SK-N-SH treated with all-trans-retinoic acid at 6 μM for 48 hours (cell line): ENCODE measurements around the gene GFPT1.

Experiments used
- ATAC-seq: fragments of 200-7000 bp; cut with Tn5 transposase; 3 replicates; pipeline ENCODE4 v1.9.1; 2020; ENCODE audit warnings: mild to moderate bottlenecking, moderate library complexity
- ARNTL ChIP-seq: fragments of 450-650 bp; formaldehyde crosslinking; IDR thresholded peaks from 2 replicates; pipeline ENCODE4 v1.5.0; 2020; ENCODE audit warnings: low read depth, mild to moderate bottlenecking, moderate library complexity, borderline replicate concordance
- CSDC2 ChIP-seq: fragments of 250-450 bp; sonication (Bioruptor Pico); IDR thresholded peaks from 2 replicates; pipeline ENCODE4 v1.5.0; 2020; ENCODE audit warnings: mild to moderate bottlenecking, moderate library complexity
- CSRNP3 ChIP-seq: fragments of 250-450 bp; sonication (Bioruptor Pico); IDR thresholded peaks from 2 replicates; pipeline ENCODE4 v1.5.1; 2021; ENCODE audit warnings: mild to moderate bottlenecking, moderate library complexity
- ESRRG ChIP-seq: fragments of 250-450 bp; sonication (Bioruptor Pico); IDR thresholded peaks from 2 replicates; pipeline ENCODE4 v1.6.1; 2021; ENCODE audit warnings: mild to moderate bottlenecking
- GLIS3 ChIP-seq: fragments of 250-450 bp; sonication (Bioruptor Pico); IDR thresholded peaks from 2 replicates; pipeline ENCODE4 v1.5.0; 2020; ENCODE audit warnings: mild to moderate bottlenecking, moderate library complexity
- OSR1 ChIP-seq: fragments of 250-450 bp; sonication (Bioruptor Pico); IDR thresholded peaks from 2 replicates; pipeline ENCODE4 v1.8.0; 2022; ENCODE audit warnings: moderate library complexity, mild to moderate bottlenecking, inconsistent platforms
- PATZ1 ChIP-seq: fragments of 250-450 bp; sonication (Bioruptor Pico); IDR thresholded peaks from 2 replicates; pipeline ENCODE4 v1.8.0; 2020; ENCODE audit warnings: mild to moderate bottlenecking, moderate library complexity, borderline replicate concordance
- POU6F1 ChIP-seq: fragments of 250-450 bp; sonication (Bioruptor Pico); IDR thresholded peaks from 2 replicates; pipeline ENCODE4 v1.8.0; 2021; ENCODE audit warnings: low read depth, mild to moderate bottlenecking, moderate library complexity, borderline replicate concordance
- PPARA ChIP-seq: fragments of 250-450 bp; sonication (Bioruptor Pico); IDR thresholded peaks from 2 replicates; pipeline ENCODE4 v1.5.0; 2020; ENCODE audit warnings: mild to moderate bottlenecking, borderline replicate concordance
- RARB ChIP-seq: fragments of 250-450 bp; sonication (Bioruptor Pico); IDR thresholded peaks from 2 replicates; pipeline ENCODE4 v1.8.0; 2021; ENCODE audit warnings: mild to moderate bottlenecking, moderate library complexity
- TCF4 ChIP-seq: fragments of 250-450 bp; sonication (Bioruptor Pico); IDR thresholded peaks from 2 replicates; pipeline ENCODE4 v1.8.0; 2021; ENCODE audit warnings: mild to moderate bottlenecking, moderate library complexity, borderline replicate concordance
- TOX ChIP-seq: fragments of 250-450 bp; sonication (Bioruptor Pico); IDR thresholded peaks from 2 replicates; pipeline ENCODE4 v1.8.0; 2021; ENCODE audit warnings: mild to moderate bottlenecking, moderate library complexity, borderline replicate concordance
- TSHZ2 ChIP-seq: fragments of 250-450 bp; sonication (Bioruptor Pico); IDR thresholded peaks from 2 replicates; pipeline ENCODE4 v1.5.0; 2020; ENCODE audit warnings: mild to moderate bottlenecking, moderate library complexity
- ZC3H10 ChIP-seq: fragments of 250-450 bp; sonication (Bioruptor Pico); IDR thresholded peaks from 2 replicates; pipeline ENCODE4 v1.5.1; 2021; ENCODE audit warnings: mild to moderate bottlenecking, moderate library complexity
- ZFP3 ChIP-seq: fragments of 250-450 bp; sonication (Bioruptor Pico); IDR thresholded peaks from 2 replicates; pipeline ENCODE4 v1.5.0; 2020; ENCODE audit warnings: mild to moderate bottlenecking, moderate library complexity
- ZFP30 ChIP-seq: fragments of 450-650 bp; formaldehyde crosslinking; IDR thresholded peaks from 2 replicates; pipeline ENCODE4 v1.5.0; 2022; ENCODE audit warnings: mild to moderate bottlenecking, moderate library complexity
- ZNF565 ChIP-seq: fragments of 450-650 bp; formaldehyde crosslinking; conservative IDR thresholded peaks from 2 replicates; pipeline ENCODE4 v1.5.0; 2020; ENCODE audit warnings: low read depth, mild to moderate bottlenecking, moderate library complexity
- ZNF70 ChIP-seq: fragments of 450-650 bp; formaldehyde crosslinking; IDR thresholded peaks from 2 replicates; pipeline ENCODE4 v1.5.0; 2020; ENCODE audit warnings: mild to moderate bottlenecking, moderate library complexity
- ZNF8 ChIP-seq: fragments of 450-650 bp; formaldehyde crosslinking; IDR thresholded peaks from 2 replicates; pipeline ENCODE4 v1.5.0; 2020; ENCODE audit warnings: mild to moderate bottlenecking, moderate library complexity

GFPT1 gene

GRCh38 chr2:69275490-69275889 is 111.5 kb downstream of the GFPT1 start:
- TF ChIP-seq PPARA (CRISPR knock-in tag) (no peak), RARB (CRISPR knock-in tag) (no peak), ARNTL (CRISPR knock-in tag) (no peak), GLIS3 (CRISPR knock-in tag) (no peak), ZNF8 (no peak), TSHZ2 (CRISPR knock-in tag) (no peak), CSRNP3 (CRISPR knock-in tag) (no peak), OSR1 (CRISPR knock-in tag) (no peak), ZFP30 (CRISPR knock-in tag) (no peak), ZC3H10 (CRISPR knock-in tag) (no peak), PATZ1 (no peak), ESRRG (CRISPR knock-in tag) (no peak), ZFP3 (no peak), ZNF70 (CRISPR knock-in tag) (no peak), TCF4 (CRISPR knock-in tag) (no peak)
- no peak for ATAC-seq

- no peak for ATAC-seq
- no peak for TF ChIP-seq RARB (CRISPR knock-in tag)
- TF ChIP-seq ARNTL (CRISPR knock-in tag) = no peak
- TF ChIP-seq TSHZ2 (CRISPR knock-in tag) = no peak
- no peak for TF ChIP-seq ZNF565
- TF ChIP-seq PATZ1 = no peak
- TF ChIP-seq POU6F1 (CRISPR knock-in tag) = no peak
- TF ChIP-seq ZFP3 = no peak
- TF ChIP-seq ESRRG (CRISPR knock-in tag) = no peak
- TF ChIP-seq TOX (CRISPR knock-in tag) = no peak
- no peak for TF ChIP-seq ZNF70 (CRISPR knock-in tag)
- no peak for TF ChIP-seq CSDC2
- no peak for TF ChIP-seq CSRNP3 (CRISPR knock-in tag)
- no peak for TF ChIP-seq ZFP30 (CRISPR knock-in tag)
Measured at GRCh38 chr2:69272803-69273471, 114.1 kb downstream of the GFPT1 start.
